ENCODE data around the gene UNC5CL.

GRCh38 chr6:41085182-41085581 lies 46.2 kb upstream of the UNC5CL start:
- no peak for TF ChIP-seq POLR2AphosphoS5 (IDR thresholded peaks at IDR 0.05; ENCODE audit: low read depth, low read length)
- TF ChIP-seq POLR2A (IDR thresholded peaks at IDR 0.05; ENCODE audit: low read depth, low read length), result no peak
- TF ChIP-seq TAF1 (IDR thresholded peaks at IDR 0.05; ENCODE audit: borderline replicate concordance, low read depth, low read length), result no peak
